Measurements from ENCODE around the gene NELL1.

The NELL1 gene

DNA sequence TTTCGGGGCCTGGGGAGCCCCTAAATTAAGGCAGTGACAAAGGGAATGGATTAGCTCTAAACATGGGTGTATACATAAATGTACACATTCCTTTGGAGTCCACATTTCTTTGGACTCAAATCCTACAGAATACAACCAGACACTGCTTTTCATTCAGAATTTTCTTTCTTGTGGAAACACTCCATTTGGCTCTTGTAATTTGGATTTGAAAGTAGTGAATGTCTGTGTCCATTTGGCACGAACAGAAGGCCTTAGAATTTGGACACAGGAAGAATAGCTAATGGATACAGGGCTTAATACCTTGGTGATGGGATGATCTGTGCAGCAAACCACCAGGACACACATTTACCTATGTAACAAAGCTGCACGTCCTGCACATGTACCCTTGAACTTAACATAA lies 399.5 kb downstream of the NELL1 start:
- ATAC-seq: no peak
- TF ChIP-seq CREB5 (CRISPR knock-in tag; IDR thresholded peaks at IDR 0.05; ENCODE audit: low read depth) (no peak), GLIS3 (CRISPR knock-in tag; IDR thresholded peaks at IDR 0.05) (no peak), ISL1 (CRISPR knock-in tag; IDR thresholded peaks at IDR 0.05) (no peak), ZFP30 (CRISPR knock-in tag; IDR thresholded peaks at IDR 0.05) (no peak), SNAI2 (CRISPR knock-in tag; IDR thresholded peaks at IDR 0.05) (no peak), ZNF565 (CRISPR knock-in tag; conservative IDR thresholded peaks at IDR 0.05; ENCODE audit: low read depth) (no peak), TCF4 (CRISPR knock-in tag; IDR thresholded peaks at IDR 0.05; ENCODE audit: borderline replicate concordance) (no peak), ESRRG (CRISPR knock-in tag; IDR thresholded peaks at IDR 0.05) (no peak), PPARA (CRISPR knock-in tag; IDR thresholded peaks at IDR 0.05; ENCODE audit: borderline replicate concordance) (no peak)
- TF ChIP-seq, protein P1, sequence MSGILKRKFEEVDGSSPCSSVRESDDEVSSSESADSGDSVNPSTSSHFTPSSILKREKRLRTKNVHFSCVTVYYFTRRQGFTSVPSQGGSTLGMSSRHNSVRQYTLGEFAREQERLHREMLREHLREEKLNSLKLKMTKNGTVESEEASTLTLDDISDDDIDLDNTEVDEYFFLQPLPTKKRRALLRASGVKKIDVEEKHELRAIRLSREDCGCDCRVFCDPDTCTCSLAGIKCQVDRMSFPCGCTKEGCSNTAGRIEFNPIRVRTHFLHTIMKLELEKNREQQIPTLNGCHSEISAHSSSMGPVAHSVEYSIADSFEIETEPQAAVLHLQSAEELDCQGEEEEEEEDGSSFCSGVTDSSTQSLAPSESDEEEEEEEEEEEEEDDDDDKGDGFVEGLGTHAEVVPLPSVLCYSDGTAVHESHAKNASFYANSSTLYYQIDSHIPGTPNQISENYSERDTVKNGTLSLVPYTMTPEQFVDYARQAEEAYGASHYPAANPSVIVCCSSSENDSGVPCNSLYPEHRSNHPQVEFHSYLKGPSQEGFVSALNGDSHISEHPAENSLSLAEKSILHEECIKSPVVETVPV (CRISPR knock-in tag; IDR thresholded peaks at IDR 0.05): no peak

GRCh38 chr11:21069909-21070308 lies 400.5 kb downstream of the NELL1 start:
- TF ChIP-seq RARB (CRISPR knock-in tag; IDR thresholded peaks at IDR 0.05): no peak
- TF ChIP-seq ZFP30 (CRISPR knock-in tag; IDR thresholded peaks at IDR 0.05): no peak
- no peak for TF ChIP-seq ZNF565 (CRISPR knock-in tag; conservative IDR thresholded peaks at IDR 0.05; ENCODE audit: low read depth)
- TF ChIP-seq, protein P2, sequence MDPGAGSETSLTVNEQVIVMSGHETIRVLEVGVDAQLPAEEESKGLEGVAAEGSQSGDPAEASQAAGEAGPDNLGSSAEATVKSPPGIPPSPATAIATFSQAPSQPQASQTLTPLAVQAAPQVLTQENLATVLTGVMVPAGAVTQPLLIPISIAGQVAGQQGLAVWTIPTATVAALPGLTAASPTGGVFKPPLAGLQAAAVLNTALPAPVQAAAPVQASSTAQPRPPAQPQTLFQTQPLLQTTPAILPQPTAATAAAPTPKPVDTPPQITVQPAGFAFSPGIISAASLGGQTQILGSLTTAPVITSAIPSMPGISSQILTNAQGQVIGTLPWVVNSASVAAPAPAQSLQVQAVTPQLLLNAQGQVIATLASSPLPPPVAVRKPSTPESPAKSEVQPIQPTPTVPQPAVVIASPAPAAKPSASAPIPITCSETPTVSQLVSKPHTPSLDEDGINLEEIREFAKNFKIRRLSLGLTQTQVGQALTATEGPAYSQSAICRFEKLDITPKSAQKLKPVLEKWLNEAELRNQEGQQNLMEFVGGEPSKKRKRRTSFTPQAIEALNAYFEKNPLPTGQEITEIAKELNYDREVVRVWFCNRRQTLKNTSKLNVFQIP (CRISPR knock-in tag; IDR thresholded peaks at IDR 0.05; ENCODE audit: borderline replicate concordance, low read depth): no peak
- TF ChIP-seq PATZ1 (CRISPR knock-in tag; IDR thresholded peaks at IDR 0.05; ENCODE audit: borderline replicate concordance): no peak
- no peak for TF ChIP-seq ARNTL (CRISPR knock-in tag; IDR thresholded peaks at IDR 0.05; ENCODE audit: borderline replicate concordance, low read depth)
- TF ChIP-seq, protein P3, sequence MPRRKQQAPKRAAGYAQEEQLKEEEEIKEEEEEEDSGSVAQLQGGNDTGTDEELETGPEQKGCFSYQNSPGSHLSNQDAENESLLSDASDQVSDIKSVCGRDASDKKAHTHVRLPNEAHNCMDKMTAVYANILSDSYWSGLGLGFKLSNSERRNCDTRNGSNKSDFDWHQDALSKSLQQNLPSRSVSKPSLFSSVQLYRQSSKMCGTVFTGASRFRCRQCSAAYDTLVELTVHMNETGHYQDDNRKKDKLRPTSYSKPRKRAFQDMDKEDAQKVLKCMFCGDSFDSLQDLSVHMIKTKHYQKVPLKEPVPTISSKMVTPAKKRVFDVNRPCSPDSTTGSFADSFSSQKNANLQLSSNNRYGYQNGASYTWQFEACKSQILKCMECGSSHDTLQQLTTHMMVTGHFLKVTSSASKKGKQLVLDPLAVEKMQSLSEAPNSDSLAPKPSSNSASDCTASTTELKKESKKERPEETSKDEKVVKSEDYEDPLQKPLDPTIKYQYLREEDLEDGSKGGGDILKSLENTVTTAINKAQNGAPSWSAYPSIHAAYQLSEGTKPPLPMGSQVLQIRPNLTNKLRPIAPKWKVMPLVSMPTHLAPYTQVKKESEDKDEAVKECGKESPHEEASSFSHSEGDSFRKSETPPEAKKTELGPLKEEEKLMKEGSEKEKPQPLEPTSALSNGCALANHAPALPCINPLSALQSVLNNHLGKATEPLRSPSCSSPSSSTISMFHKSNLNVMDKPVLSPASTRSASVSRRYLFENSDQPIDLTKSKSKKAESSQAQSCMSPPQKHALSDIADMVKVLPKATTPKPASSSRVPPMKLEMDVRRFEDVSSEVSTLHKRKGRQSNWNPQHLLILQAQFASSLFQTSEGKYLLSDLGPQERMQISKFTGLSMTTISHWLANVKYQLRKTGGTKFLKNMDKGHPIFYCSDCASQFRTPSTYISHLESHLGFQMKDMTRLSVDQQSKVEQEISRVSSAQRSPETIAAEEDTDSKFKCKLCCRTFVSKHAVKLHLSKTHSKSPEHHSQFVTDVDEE (CRISPR knock-in tag; IDR thresholded peaks at IDR 0.05): no peak
- TF ChIP-seq CREB5 (CRISPR knock-in tag; IDR thresholded peaks at IDR 0.05; ENCODE audit: low read depth): no peak
- TF ChIP-seq PPARA (CRISPR knock-in tag; IDR thresholded peaks at IDR 0.05; ENCODE audit: borderline replicate concordance): no peak
- no peak for TF ChIP-seq ZNF70 (CRISPR knock-in tag; IDR thresholded peaks at IDR 0.05)
- no peak for TF ChIP-seq GLIS3 (CRISPR knock-in tag; IDR thresholded peaks at IDR 0.05)
- no peak for TF ChIP-seq TOX (CRISPR knock-in tag; IDR thresholded peaks at IDR 0.05; ENCODE audit: borderline replicate concordance)
- TF ChIP-seq, protein P1 (CRISPR knock-in tag; IDR thresholded peaks at IDR 0.05): no peak
- no peak for TF ChIP-seq ZFP3 (CRISPR knock-in tag; IDR thresholded peaks at IDR 0.05)
- TF ChIP-seq ESRRG (CRISPR knock-in tag; IDR thresholded peaks at IDR 0.05): no peak
- no peak for TF ChIP-seq OSR1 (CRISPR knock-in tag; IDR thresholded peaks at IDR 0.05)
- no peak for TF ChIP-seq ZC3H10 (CRISPR knock-in tag; IDR thresholded peaks at IDR 0.05)
- no peak for ATAC-seq

Data from SK-N-SH treated with all-trans-retinoic acid at 6 μM for 48 hours (cell line).